ENCODE results near the gene ZNF354C. TPM values are rescaled to one million over a fixed set of nuclear protein-coding genes. Genes with fewer than 3 reads are reported as not detected.

ZNF354C gene
- total RNA-seq, 4 donors from 2014 or later = 0.75 to 7.6 (median 2.9) TPM

DNA sequence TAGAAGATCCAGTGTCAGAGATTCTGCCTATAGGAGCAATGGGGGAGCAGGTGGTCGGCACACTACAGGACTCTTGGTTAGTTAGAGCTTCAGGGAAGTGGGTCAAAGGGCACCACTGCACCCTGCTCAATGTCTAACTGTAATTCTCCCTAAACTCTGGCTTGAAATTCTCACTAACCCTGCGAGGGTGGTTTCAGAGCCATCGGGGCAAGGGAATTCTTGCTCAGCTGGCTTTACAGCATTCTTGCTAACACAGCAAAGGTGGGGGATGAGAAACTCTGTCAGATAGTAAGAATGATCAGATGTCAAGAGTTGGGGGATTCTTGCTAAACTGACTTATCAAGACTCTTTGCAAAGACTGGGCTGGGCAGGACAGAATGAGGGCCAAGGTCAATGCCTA is 4.7 kb upstream of the ZNF354C start:
- DNase-seq = no peak
- in situ Hi-C loops (cut with MboI; ENCODE audit: low pct_ligation_motif_present in 1 of 4, low pct_unique_long_range_greater_than_20kb in 1 of 4, low sequenced_read_pairs in 3 of 4) (loop anchor here in 3 of 4 donors (25.0 kb wide), 2 partner anchors 193 to 343 kb away; partner anchors contain the start of gene ZNF354B (in 1 of the 3)), intact Hi-C loops (cut with DNase I; ENCODE audit: low total_unique reads) (loop anchor here (5.0 kb wide), 1 partner anchor 1217 kb away; no protein-coding TSS in a partner anchor)
- TF ChIP-seq, protein P1, sequence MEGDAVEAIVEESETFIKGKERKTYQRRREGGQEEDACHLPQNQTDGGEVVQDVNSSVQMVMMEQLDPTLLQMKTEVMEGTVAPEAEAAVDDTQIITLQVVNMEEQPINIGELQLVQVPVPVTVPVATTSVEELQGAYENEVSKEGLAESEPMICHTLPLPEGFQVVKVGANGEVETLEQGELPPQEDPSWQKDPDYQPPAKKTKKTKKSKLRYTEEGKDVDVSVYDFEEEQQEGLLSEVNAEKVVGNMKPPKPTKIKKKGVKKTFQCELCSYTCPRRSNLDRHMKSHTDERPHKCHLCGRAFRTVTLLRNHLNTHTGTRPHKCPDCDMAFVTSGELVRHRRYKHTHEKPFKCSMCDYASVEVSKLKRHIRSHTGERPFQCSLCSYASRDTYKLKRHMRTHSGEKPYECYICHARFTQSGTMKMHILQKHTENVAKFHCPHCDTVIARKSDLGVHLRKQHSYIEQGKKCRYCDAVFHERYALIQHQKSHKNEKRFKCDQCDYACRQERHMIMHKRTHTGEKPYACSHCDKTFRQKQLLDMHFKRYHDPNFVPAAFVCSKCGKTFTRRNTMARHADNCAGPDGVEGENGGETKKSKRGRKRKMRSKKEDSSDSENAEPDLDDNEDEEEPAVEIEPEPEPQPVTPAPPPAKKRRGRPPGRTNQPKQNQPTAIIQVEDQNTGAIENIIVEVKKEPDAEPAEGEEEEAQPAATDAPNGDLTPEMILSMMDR (IDR thresholded peaks at IDR 0.05) = no peak
- TF ChIP-seq EP300 (IDR thresholded peaks at IDR 0.05; ENCODE audit: low read depth) = no peak
- TF ChIP-seq POLR2AphosphoS5 (IDR thresholded peaks at IDR 0.05) = no peak
- TF ChIP-seq POLR2A (IDR thresholded peaks at IDR 0.05) = no peak
- no peaks in the 10 kb centered on the region for H3K4me1 ChIP-seq
- no peaks in the 10 kb centered on the region for H3K9me3 ChIP-seq
- no peaks in the 10 kb centered on the region for H3K27me3 ChIP-seq
- H3K36me3 ChIP-seq = no peaks in the 10 kb centered on the region
- WGBS, 2 donors (ENCODE audit: low coverage in 1 of 2) = 49% methylated on average over 3 of the region's 3 CpGs; no CpG with 5 or more reads in 1 of the 2 donors
- no peak overlapping the region for H3K27ac ChIP-seq
- H3K4me3 ChIP-seq = no peak overlapping the region

DNA sequence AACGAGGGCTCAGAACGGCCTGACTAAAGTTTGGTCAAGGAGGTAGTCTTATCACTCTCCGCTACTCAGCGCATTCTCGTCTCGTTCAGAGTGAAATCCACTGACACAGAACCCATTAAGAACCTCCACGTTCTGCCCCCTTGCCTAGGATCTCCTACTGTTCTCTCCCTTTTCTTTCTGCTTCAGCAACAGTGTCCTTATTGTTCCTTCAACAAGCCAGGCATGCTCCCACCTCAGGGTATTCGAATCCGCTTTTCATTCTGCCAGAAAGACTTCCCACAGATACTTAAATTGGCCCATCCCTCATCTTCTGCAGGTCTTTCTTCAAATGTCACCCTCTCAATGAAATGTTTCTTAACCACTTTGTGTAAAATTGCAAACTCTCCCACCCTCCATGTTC is 4.3 kb upstream of the ZNF354C start:
- no peaks in the 10 kb centered on the region for H3K36me3 ChIP-seq
- no peak overlapping the region for H3K27ac ChIP-seq
- no peaks in the 10 kb centered on the region for H3K27me3 ChIP-seq
- DNase-seq = no peak
- no peaks in the 10 kb centered on the region for H3K9me3 ChIP-seq
- H3K4me3 ChIP-seq = no peak overlapping the region
- intact Hi-C loops (cut with DNase I; ENCODE audit: low total_unique reads) (loop anchor here (5.0 kb wide), 1 partner anchor 1216 kb away; no protein-coding TSS in a partner anchor), in situ Hi-C loops (cut with MboI; ENCODE audit: low pct_ligation_motif_present in 1 of 4, low pct_unique_long_range_greater_than_20kb in 1 of 4, low sequenced_read_pairs in 3 of 4) (loop anchor here in 3 of 4 donors (25.0 kb wide), 2 partner anchors 194 to 344 kb away; partner anchors contain the start of gene ZNF354B (in 1 of the 3))
- 71 to 78% methylated on average over 9 of the region's 9 CpGs for WGBS, 2 donors (ENCODE audit: low coverage in 1 of 2)
- H3K4me1 ChIP-seq = peaks cover 0 to 2% (median under 1%) of the 10 kb centered on the region in 4 donors
- TF ChIP-seq POLR2AphosphoS5 (IDR thresholded peaks at IDR 0.05) = no peak
- TF ChIP-seq EP300 (IDR thresholded peaks at IDR 0.05; ENCODE audit: low read depth) = no peak
- TF ChIP-seq, protein P1 (IDR thresholded peaks at IDR 0.05) = no peak
- no peak for TF ChIP-seq POLR2A (IDR thresholded peaks at IDR 0.05)

DNA sequence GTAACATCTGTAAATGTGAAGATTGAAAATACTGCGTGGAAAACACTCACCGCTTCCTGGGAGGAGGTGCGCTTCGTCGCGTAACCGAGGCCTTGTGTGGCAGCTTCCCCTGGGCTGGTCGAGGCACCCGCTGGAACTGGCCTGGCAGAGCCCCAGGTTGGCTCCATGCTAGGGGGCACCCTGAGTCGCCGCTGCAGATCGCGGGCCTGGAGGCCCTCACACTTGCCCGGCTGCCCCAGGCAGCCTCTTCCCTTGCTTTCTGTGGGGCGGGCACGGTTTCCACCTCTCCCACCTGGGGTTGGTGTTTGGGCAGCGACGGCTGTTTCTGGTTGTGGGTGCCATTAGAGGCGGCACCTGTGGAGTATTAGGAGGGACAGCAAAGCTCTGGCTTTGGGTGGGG is 852 bp downstream of the ZNF354C start:
- H3K4me1 ChIP-seq = peaks cover 0 to 9% (median 6%) of the 10 kb centered on the region in 4 donors
- peaks cover 7 to 13% of the 10 kb centered on the region in 2 donors for H3K9me3 ChIP-seq
- no peak overlapping the region for H3K27ac ChIP-seq
- in situ Hi-C loops (cut with MboI; ENCODE audit: low pct_ligation_motif_present in 1 of 4, low pct_unique_long_range_greater_than_20kb in 1 of 4, low sequenced_read_pairs in 3 of 4) (loop anchor here in 3 of 4 donors (25.0 kb wide), 2 partner anchors 199 to 349 kb away; partner anchors contain the start of gene ZNF354B (in 1 of the 3)), intact Hi-C loops (cut with DNase I; ENCODE audit: low total_unique reads) (loop anchor here (10.0 kb wide), 1 partner anchor 326 kb away; the partner anchor contains the start of gene ZNF354A)
- TF ChIP-seq POLR2AphosphoS5 (IDR thresholded peaks at IDR 0.05) = no peak
- TF ChIP-seq, protein P1 (IDR thresholded peaks at IDR 0.05) = no peak
- no peak for TF ChIP-seq EP300 (IDR thresholded peaks at IDR 0.05; ENCODE audit: low read depth)
- TF ChIP-seq POLR2A (IDR thresholded peaks at IDR 0.05) = no peak
- no peaks in the 10 kb centered on the region for H3K27me3 ChIP-seq
- H3K36me3 ChIP-seq = peaks cover 0 to 6% (median 0%) of the 10 kb centered on the region in 4 donors
- 93% methylated on average over 19 of the region's 19 CpGs; no CpG with 5 or more reads in 1 of the 2 donors for WGBS, 2 donors (ENCODE audit: low coverage in 1 of 2)
- DNase-seq = no peak
- H3K4me3 ChIP-seq = peak overlapping the region; percentile 38 to 84 (median 70)

DNA sequence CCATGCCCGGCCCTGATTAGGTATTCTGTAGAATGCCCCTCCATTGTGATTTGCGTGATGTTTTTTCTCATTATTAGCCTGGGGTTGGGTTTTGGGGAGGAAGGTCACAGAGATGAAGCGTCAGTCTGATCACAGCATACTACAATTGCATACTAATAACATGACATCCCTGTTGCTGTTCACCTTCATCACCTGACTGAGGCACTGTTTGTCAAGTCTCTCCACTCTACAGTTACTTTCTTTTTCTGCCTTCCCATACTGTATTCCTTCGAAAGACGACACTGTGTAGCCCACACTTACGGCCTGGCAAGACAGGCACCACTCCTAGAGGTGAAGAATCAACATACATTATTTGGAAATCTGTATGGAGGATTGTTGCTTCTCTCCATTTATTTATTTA is 5.5 kb downstream of the ZNF354C start:
- in situ Hi-C loops (cut with MboI; ENCODE audit: low pct_ligation_motif_present in 1 of 4, low pct_unique_long_range_greater_than_20kb in 1 of 4, low sequenced_read_pairs in 3 of 4) (loop anchor here in 3 of 4 donors (25.0 kb wide), 2 partner anchors 203 to 353 kb away; partner anchors contain the start of gene ZNF354B (in 1 of the 3)), intact Hi-C loops (cut with DNase I; ENCODE audit: low total_unique reads) (loop anchor here (10.0 kb wide), 1 partner anchor 331 kb away; the partner anchor contains the start of gene ZNF354A)
- peaks cover 48 to 53% of the 10 kb centered on the region in 2 donors for H3K9me3 ChIP-seq
- peaks cover 0 to 9% (median 6%) of the 10 kb centered on the region in 4 donors for H3K4me1 ChIP-seq
- H3K27me3 ChIP-seq = no peaks in the 10 kb centered on the region
- no peak for DNase-seq
- 88 to 92% methylated on average over 3 to 6 of the region's 6 CpGs for WGBS, 2 donors (ENCODE audit: low coverage in 1 of 2)
- H3K36me3 ChIP-seq = peaks cover 0 to 33% (median 3%) of the 10 kb centered on the region in 4 donors
- no peak for TF ChIP-seq POLR2A (IDR thresholded peaks at IDR 0.05)
- TF ChIP-seq POLR2AphosphoS5 (IDR thresholded peaks at IDR 0.05) = no peak
- TF ChIP-seq, protein P1 (IDR thresholded peaks at IDR 0.05) = no peak
- no peak for TF ChIP-seq EP300 (IDR thresholded peaks at IDR 0.05; ENCODE audit: low read depth)
- H3K4me3 ChIP-seq = no peak overlapping the region
- no peak overlapping the region for H3K27ac ChIP-seq
